ENCODE results near the gene KCNK4.
"Not testable (repeated sequence)": the region's sequence is repeated elsewhere in the genome, so short reads cannot be mapped to it uniquely, and the experiment has no call there.

The KCNK4 gene

GRCh38 chr11:64320556-64320955 is 29.5 kb downstream of the KCNK4 start:
- no peak overlapping the region for H3K9ac ChIP-seq (ENCODE audit: insufficient read length)
- no peaks in the 10 kb centered on the region; the same call in 1 of the 2 replicates for H3K36me3 ChIP-seq (ENCODE audit: insufficient read depth, low read length)
- DNase-seq (ENCODE audit: low read depth, low spot score), result no peak
- no peak overlapping the region for H3K27ac ChIP-seq
- no peaks in the 10 kb centered on the region for H3K9me3 ChIP-seq (ENCODE audit: low read depth, low read length)
- TF ChIP-seq EZH2 (IDR thresholded peaks at IDR 0.05) (no peak), FOXP2 (optimal IDR thresholded peaks at IDR 0.05; ENCODE audit: control extremely low read depth, extremely low read length, insufficient read depth) (no peak), POLR2AphosphoS5 (IDR thresholded peaks at IDR 0.05; ENCODE audit: borderline replicate concordance, low read depth, low read length) (no peak)
- no peak overlapping the region for H3K4me3 ChIP-seq

- no peak overlapping the region for H3K9ac ChIP-seq (ENCODE audit: insufficient read length)
- H3K4me3 ChIP-seq, result no peak overlapping the region
- no peak for TF ChIP-seq FOXP2 (optimal IDR thresholded peaks at IDR 0.05; ENCODE audit: control extremely low read depth, extremely low read length, insufficient read depth)
- TF ChIP-seq EZH2 (IDR thresholded peaks at IDR 0.05), result no peak
- TF ChIP-seq POLR2AphosphoS5 (IDR thresholded peaks at IDR 0.05; ENCODE audit: borderline replicate concordance, low read depth, low read length), result no peak
- no peaks in the 10 kb centered on the region for H3K9me3 ChIP-seq (ENCODE audit: low read depth, low read length)
- no peak for DNase-seq (ENCODE audit: low read depth, low spot score)
- no peak overlapping the region for H3K27ac ChIP-seq
- no peaks in the 10 kb centered on the region; the same call in 1 of the 2 replicates for H3K36me3 ChIP-seq (ENCODE audit: insufficient read depth, low read length)
Observed at GRCh38 chr11:64321026-64321425, 29.9 kb downstream of the KCNK4 start.

GRCh38 chr11:64321533-64321932 is 30.4 kb downstream of the KCNK4 start:
- TF ChIP-seq FOXP2 (optimal IDR thresholded peaks at IDR 0.05; ENCODE audit: control extremely low read depth, extremely low read length, insufficient read depth) (no peak), EZH2 (IDR thresholded peaks at IDR 0.05) (no peak), POLR2AphosphoS5 (IDR thresholded peaks at IDR 0.05; ENCODE audit: borderline replicate concordance, low read depth, low read length) (no peak)
- Histone ChIP-seq H3K9ac (ENCODE audit: insufficient read length) (no peak overlapping the region), H3K36me3 (ENCODE audit: insufficient read depth, low read length) (no peaks in the 10 kb centered on the region; the same call in 1 of the 2 replicates), H3K27ac (no peak overlapping the region), H3K9me3 (ENCODE audit: low read depth, low read length) (no peaks in the 10 kb centered on the region), H3K4me3 (no peak overlapping the region)
- no peak for DNase-seq (ENCODE audit: low read depth, low spot score)

- DNase-seq (ENCODE audit: low read depth, low spot score), result no peak
- TF ChIP-seq EZH2 (IDR thresholded peaks at IDR 0.05) (no peak), FOXP2 (optimal IDR thresholded peaks at IDR 0.05; ENCODE audit: control extremely low read depth, extremely low read length, insufficient read depth) (no peak), POLR2AphosphoS5 (IDR thresholded peaks at IDR 0.05; ENCODE audit: borderline replicate concordance, low read depth, low read length) (no peak)
- H3K36me3 ChIP-seq (ENCODE audit: insufficient read depth, low read length), result no peaks in the 10 kb centered on the region; the same call in 1 of the 2 replicates
- H3K9me3 ChIP-seq (ENCODE audit: low read depth, low read length), result no peaks in the 10 kb centered on the region
- no peak overlapping the region for H3K4me3 ChIP-seq
- no peak overlapping the region for H3K27ac ChIP-seq
- no peak overlapping the region for H3K9ac ChIP-seq (ENCODE audit: insufficient read length)
Observed at GRCh38 chr11:64322925-64323260, 31.8 kb downstream of the KCNK4 start.

GRCh38 chr11:64323373-64323772 is 32.3 kb downstream of the KCNK4 start:
- TF ChIP-seq FOXP2 (optimal IDR thresholded peaks at IDR 0.05; ENCODE audit: control extremely low read depth, extremely low read length, insufficient read depth), result no peak
- no peak for TF ChIP-seq EZH2 (IDR thresholded peaks at IDR 0.05)
- TF ChIP-seq POLR2AphosphoS5 (IDR thresholded peaks at IDR 0.05; ENCODE audit: borderline replicate concordance, low read depth, low read length), result no peak
- Histone ChIP-seq H3K4me3 (no peak overlapping the region), H3K9ac (ENCODE audit: insufficient read length) (no peak overlapping the region), H3K36me3 (ENCODE audit: insufficient read depth, low read length) (no peaks in the 10 kb centered on the region; the same call in 1 of the 2 replicates), H3K27ac (no peak overlapping the region), H3K9me3 (ENCODE audit: low read depth, low read length) (no peaks in the 10 kb centered on the region)
- DNase-seq (ENCODE audit: low read depth, low spot score), result no peak

- not testable (repeated sequence) for H3K27ac ChIP-seq; H3K36me3 ChIP-seq (ENCODE audit: insufficient read depth, low read length); DNase-seq (ENCODE audit: low read depth, low spot score); H3K9me3 ChIP-seq (ENCODE audit: low read depth, low read length); H3K4me3 ChIP-seq; H3K9ac ChIP-seq (ENCODE audit: insufficient read length)
Observed at GRCh38 chr11:64323984-64324383, 32.9 kb downstream of the KCNK4 start.

- Histone ChIP-seq H3K9ac (ENCODE audit: insufficient read length) (no peak overlapping the region), H3K9me3 (ENCODE audit: low read depth, low read length) (no peaks in the 10 kb centered on the region), H3K27ac (no peak overlapping the region), H3K4me3 (no peak overlapping the region), H3K36me3 (ENCODE audit: insufficient read depth, low read length) (no peaks in the 10 kb centered on the region; the same call in 1 of the 2 replicates)
- TF ChIP-seq POLR2AphosphoS5 (IDR thresholded peaks at IDR 0.05; ENCODE audit: borderline replicate concordance, low read depth, low read length) (no peak), EZH2 (IDR thresholded peaks at IDR 0.05) (no peak), FOXP2 (optimal IDR thresholded peaks at IDR 0.05; ENCODE audit: control extremely low read depth, extremely low read length, insufficient read depth) (no peak)
- DNase-seq (ENCODE audit: low read depth, low spot score), result no peak
Observed at GRCh38 chr11:64324692-64325469, 33.8 kb downstream of the KCNK4 start.

GRCh38 chr11:64327375-64327774 is 36.3 kb downstream of the KCNK4 start:
- Histone ChIP-seq H3K27ac (no peak overlapping the region), H3K36me3 (ENCODE audit: insufficient read depth, low read length) (no peaks in the 10 kb centered on the region), H3K9ac (ENCODE audit: insufficient read length) (no peak overlapping the region), H3K9me3 (ENCODE audit: low read depth, low read length) (no peaks in the 10 kb centered on the region), H3K4me3 (no peak overlapping the region)
- no peak for DNase-seq (ENCODE audit: low read depth, low spot score)
- no peak for TF ChIP-seq POLR2AphosphoS5 (IDR thresholded peaks at IDR 0.05; ENCODE audit: borderline replicate concordance, low read depth, low read length)
- TF ChIP-seq EZH2 (IDR thresholded peaks at IDR 0.05), result no peak
- no peak for TF ChIP-seq FOXP2 (optimal IDR thresholded peaks at IDR 0.05; ENCODE audit: control extremely low read depth, extremely low read length, insufficient read depth)

- TF ChIP-seq FOXP2 (optimal IDR thresholded peaks at IDR 0.05; ENCODE audit: control extremely low read depth, extremely low read length, insufficient read depth) (no peak), EZH2 (IDR thresholded peaks at IDR 0.05) (no peak), POLR2AphosphoS5 (IDR thresholded peaks at IDR 0.05; ENCODE audit: borderline replicate concordance, low read depth, low read length) (no peak)
- Histone ChIP-seq H3K4me3 (no peak overlapping the region), H3K9me3 (ENCODE audit: low read depth, low read length) (no peaks in the 10 kb centered on the region), H3K9ac (ENCODE audit: insufficient read length) (no peak overlapping the region), H3K36me3 (ENCODE audit: insufficient read depth, low read length) (no peaks in the 10 kb centered on the region), H3K27ac (no peak overlapping the region)
- DNase-seq (ENCODE audit: low read depth, low spot score), result no peak
Observed at GRCh38 chr11:64327993-64328392, 36.9 kb downstream of the KCNK4 start.

Data from SK-N-MC (cell line).